ENCODE data around the gene ADCY5.

Gene ADCY5

DNA sequence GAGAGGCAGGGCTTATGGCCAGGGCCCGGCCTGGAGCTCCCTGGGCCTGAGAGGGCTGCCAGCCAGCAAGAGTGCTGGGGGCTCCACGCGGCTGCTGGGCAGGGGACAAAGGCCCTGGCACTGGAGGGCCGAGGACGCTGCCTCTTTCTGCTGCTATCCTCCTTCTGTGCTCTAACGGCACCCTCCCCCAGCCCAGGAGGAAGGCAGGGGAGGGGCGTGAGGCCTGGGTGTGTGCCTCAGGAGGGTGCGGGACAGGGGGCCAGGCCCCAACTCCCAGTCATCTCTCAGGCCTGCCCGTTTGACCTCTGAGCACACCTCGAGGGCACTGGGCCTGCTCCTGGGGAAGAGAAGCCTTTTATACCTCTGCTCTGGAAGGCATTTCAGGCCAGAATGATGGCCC is 115.5 kb downstream of the ADCY5 start:
- no peak overlapping the region for H3K27ac ChIP-seq (ENCODE audit: low read length)
- no peaks in the 10 kb centered on the region for H3K27me3 ChIP-seq (ENCODE audit: low read depth, low read length)
- peaks cover 0 to 30% of the 10 kb centered on the region in 2 donors for H3K4me1 ChIP-seq (ENCODE audit: control insufficient read depth in 1 of 2, insufficient read depth in 2 of 2, low read length in 2 of 2)
- H3K9me3 ChIP-seq (ENCODE audit: control insufficient read depth in 1 of 2, low read length in 2 of 2) = no peaks in the 10 kb centered on the region
- no peak overlapping the region for H3K4me3 ChIP-seq (ENCODE audit: low read depth in 1 of 2, low read length in 2 of 2)
- H3K36me3 ChIP-seq (ENCODE audit: control insufficient read depth in 1 of 2, insufficient read depth in 2 of 2, low read length in 2 of 2) = no peaks in the 10 kb centered on the region

DNA sequence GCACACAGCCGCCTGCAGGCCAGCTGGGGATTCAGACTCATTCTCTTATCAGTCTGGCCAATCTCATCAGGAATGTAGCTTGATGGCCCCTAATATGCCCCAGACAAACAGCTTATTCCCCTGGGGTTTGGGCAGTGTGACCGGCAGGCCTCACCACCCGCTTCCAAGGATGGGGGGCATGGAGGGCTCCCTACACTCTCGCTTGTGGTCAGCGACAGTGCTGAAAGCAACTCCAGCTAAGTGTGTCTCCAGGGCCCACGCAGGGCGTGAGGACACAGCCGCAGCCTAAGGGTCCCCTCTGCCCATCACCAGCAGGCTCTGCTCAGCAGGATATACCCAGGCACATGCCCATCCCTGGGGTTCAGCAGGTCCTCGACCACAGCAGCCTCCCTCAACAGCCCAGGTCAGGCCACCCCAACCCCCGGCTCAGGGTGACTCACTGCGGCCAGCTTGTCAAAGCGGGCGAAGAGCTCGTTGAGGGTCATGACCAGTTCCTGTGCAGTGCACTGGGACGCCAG is 116.7 kb downstream of the ADCY5 start:
- peaks cover 0 to 28% of the 10 kb centered on the region in 2 donors for H3K4me1 ChIP-seq (ENCODE audit: control insufficient read depth in 1 of 2, insufficient read depth in 2 of 2, low read length in 2 of 2)
- no peaks in the 10 kb centered on the region for H3K36me3 ChIP-seq (ENCODE audit: control insufficient read depth in 1 of 2, insufficient read depth in 2 of 2, low read length in 2 of 2)
- H3K27ac ChIP-seq (ENCODE audit: low read length) = no peak overlapping the region
- H3K27me3 ChIP-seq (ENCODE audit: low read depth, low read length) = no peaks in the 10 kb centered on the region
- no peak overlapping the region for H3K4me3 ChIP-seq (ENCODE audit: low read depth in 1 of 2, low read length in 2 of 2)
- H3K9me3 ChIP-seq (ENCODE audit: control insufficient read depth in 1 of 2, low read length in 2 of 2) = no peaks in the 10 kb centered on the region

DNA sequence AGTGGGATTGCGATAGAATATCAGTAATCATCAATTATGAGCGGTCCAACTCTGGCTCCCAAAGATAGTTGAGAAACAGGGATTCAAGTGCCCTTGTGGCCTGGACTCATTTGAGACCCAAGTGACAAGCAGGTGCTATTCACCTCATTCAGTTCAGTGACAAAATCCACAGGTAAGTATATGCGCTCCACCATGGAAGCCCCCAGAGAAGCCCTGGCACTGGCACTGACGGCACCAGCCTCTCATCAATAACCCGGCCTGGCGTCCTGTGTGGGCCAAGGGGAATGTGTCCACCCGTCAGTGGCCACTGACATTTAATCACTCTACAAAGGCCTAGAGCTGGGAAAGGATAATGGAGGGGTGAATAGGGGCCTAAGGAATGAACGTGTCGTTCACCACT is 117.2 kb downstream of the ADCY5 start:
- Histone ChIP-seq H3K4me3 (ENCODE audit: low read depth in 1 of 2, low read length in 2 of 2) (no peak overlapping the region), H3K9me3 (ENCODE audit: control insufficient read depth in 1 of 2, low read length in 2 of 2) (no peaks in the 10 kb centered on the region), H3K36me3 (ENCODE audit: control insufficient read depth in 1 of 2, insufficient read depth in 2 of 2, low read length in 2 of 2) (no peaks in the 10 kb centered on the region), H3K4me1 (ENCODE audit: control insufficient read depth in 1 of 2, insufficient read depth in 2 of 2, low read length in 2 of 2) (peaks cover 0 to 28% of the 10 kb centered on the region in 2 donors), H3K27ac (ENCODE audit: low read length) (peak overlapping the region; percentile 43), H3K27me3 (ENCODE audit: low read depth, low read length) (no peaks in the 10 kb centered on the region)

DNA sequence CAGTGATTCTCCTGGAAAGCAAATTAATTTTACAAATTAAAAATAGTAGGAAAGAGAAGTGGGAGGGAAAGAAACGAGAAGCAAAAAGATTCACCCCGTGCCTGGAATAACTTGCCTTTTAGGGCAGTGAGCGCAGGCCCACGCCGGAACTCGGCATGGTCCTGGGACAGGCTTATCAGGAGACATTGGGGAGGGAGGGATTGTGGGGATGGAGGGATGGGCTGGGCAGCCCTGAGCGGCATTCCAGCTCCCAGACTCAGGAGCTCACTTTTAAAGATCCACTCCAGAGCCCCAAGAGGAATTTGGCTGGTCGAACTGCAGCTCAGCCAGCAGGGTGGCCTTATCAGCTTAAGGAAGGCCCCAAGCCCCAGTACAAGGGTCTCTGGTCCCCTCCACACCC is 117.9 kb downstream of the ADCY5 start:
- Histone ChIP-seq H3K36me3 (ENCODE audit: control insufficient read depth in 1 of 2, insufficient read depth in 2 of 2, low read length in 2 of 2) (no peaks in the 10 kb centered on the region), H3K9me3 (ENCODE audit: control insufficient read depth in 1 of 2, low read length in 2 of 2) (no peaks in the 10 kb centered on the region), H3K27ac (ENCODE audit: low read length) (peak overlapping the region; percentile 43), H3K27me3 (ENCODE audit: low read depth, low read length) (no peaks in the 10 kb centered on the region), H3K4me1 (ENCODE audit: control insufficient read depth in 1 of 2, insufficient read depth in 2 of 2, low read length in 2 of 2) (peaks cover 0 to 28% of the 10 kb centered on the region in 2 donors), H3K4me3 (ENCODE audit: low read depth in 1 of 2, low read length in 2 of 2) (no peak overlapping the region)

DNA sequence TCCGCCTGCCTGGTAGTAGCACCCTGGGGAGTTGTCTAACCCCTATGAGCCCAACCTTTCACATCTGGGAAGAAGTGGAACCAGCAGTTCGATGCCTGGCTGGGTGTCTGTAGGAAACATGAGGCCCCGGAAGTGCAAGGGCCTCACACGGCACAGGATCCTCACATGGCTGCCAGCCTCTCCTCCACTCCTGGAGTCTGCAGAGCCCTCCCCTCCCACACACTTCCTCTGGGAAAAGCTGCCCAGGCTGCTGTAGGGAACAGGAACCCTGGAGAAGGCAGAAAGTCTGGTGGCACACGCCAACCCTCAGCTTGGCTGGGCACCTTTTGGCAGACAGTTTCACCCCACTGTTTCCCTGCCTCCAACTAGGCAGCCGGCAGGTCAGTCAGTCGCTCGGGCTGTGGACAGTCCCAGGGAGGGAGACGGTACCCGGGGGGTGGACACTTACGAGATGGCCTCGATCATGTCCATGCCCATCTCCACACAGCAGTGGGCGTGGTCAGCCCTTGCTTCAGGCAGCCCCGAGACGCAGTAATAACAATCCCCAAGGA is 118.4 kb downstream of the ADCY5 start:
- no peak overlapping the region for H3K4me3 ChIP-seq (ENCODE audit: low read depth in 1 of 2, low read length in 2 of 2)
- H3K9me3 ChIP-seq (ENCODE audit: control insufficient read depth in 1 of 2, low read length in 2 of 2) = no peaks in the 10 kb centered on the region
- H3K27me3 ChIP-seq (ENCODE audit: low read depth, low read length) = no peaks in the 10 kb centered on the region
- peaks cover 0 to 28% of the 10 kb centered on the region in 2 donors for H3K4me1 ChIP-seq (ENCODE audit: control insufficient read depth in 1 of 2, insufficient read depth in 2 of 2, low read length in 2 of 2)
- H3K27ac ChIP-seq (ENCODE audit: low read length) = peak overlapping the region; percentile 4
- no peaks in the 10 kb centered on the region for H3K36me3 ChIP-seq (ENCODE audit: control insufficient read depth in 1 of 2, insufficient read depth in 2 of 2, low read length in 2 of 2)

GRCh38 chr3:123329636-123330340 is 119.1 kb downstream of the ADCY5 start:
- Histone ChIP-seq H3K36me3 (ENCODE audit: control insufficient read depth in 1 of 2, insufficient read depth in 2 of 2, low read length in 2 of 2) (no peaks in the 10 kb centered on the region), H3K4me3 (ENCODE audit: low read depth in 1 of 2, low read length in 2 of 2) (no peak overlapping the region), H3K9me3 (ENCODE audit: control insufficient read depth in 1 of 2, low read length in 2 of 2) (no peaks in the 10 kb centered on the region), H3K27ac (ENCODE audit: low read length) (peak overlapping the region; percentile 4), H3K27me3 (ENCODE audit: low read depth, low read length) (no peaks in the 10 kb centered on the region), H3K4me1 (ENCODE audit: control insufficient read depth in 1 of 2, insufficient read depth in 2 of 2, low read length in 2 of 2) (peaks cover 0 to 28% of the 10 kb centered on the region in 2 donors)

GRCh38 chr3:123328851-123329635 is 119.8 kb downstream of the ADCY5 start:
- Histone ChIP-seq H3K36me3 (ENCODE audit: control insufficient read depth in 1 of 2, insufficient read depth in 2 of 2, low read length in 2 of 2) (no peaks in the 10 kb centered on the region), H3K27ac (ENCODE audit: low read length) (no peak overlapping the region), H3K27me3 (ENCODE audit: low read depth, low read length) (no peaks in the 10 kb centered on the region), H3K4me3 (ENCODE audit: low read depth in 1 of 2, low read length in 2 of 2) (no peak overlapping the region), H3K4me1 (ENCODE audit: control insufficient read depth in 1 of 2, insufficient read depth in 2 of 2, low read length in 2 of 2) (peaks cover 0 to 28% of the 10 kb centered on the region in 2 donors), H3K9me3 (ENCODE audit: control insufficient read depth in 1 of 2, low read length in 2 of 2) (no peaks in the 10 kb centered on the region)

- no peaks in the 10 kb centered on the region for H3K27me3 ChIP-seq (ENCODE audit: low read depth, low read length)
- H3K4me1 ChIP-seq (ENCODE audit: control insufficient read depth in 1 of 2, insufficient read depth in 2 of 2, low read length in 2 of 2) = peaks cover 0 to 28% of the 10 kb centered on the region in 2 donors
- H3K27ac ChIP-seq (ENCODE audit: low read length) = no peak overlapping the region
- no peaks in the 10 kb centered on the region for H3K9me3 ChIP-seq (ENCODE audit: control insufficient read depth in 1 of 2, low read length in 2 of 2)
- H3K4me3 ChIP-seq (ENCODE audit: low read depth in 1 of 2, low read length in 2 of 2) = no peak overlapping the region
- H3K36me3 ChIP-seq (ENCODE audit: control insufficient read depth in 1 of 2, insufficient read depth in 2 of 2, low read length in 2 of 2) = no peaks in the 10 kb centered on the region
Observed at GRCh38 chr3:123327956-123328850, 120.7 kb downstream of the ADCY5 start.

DNA sequence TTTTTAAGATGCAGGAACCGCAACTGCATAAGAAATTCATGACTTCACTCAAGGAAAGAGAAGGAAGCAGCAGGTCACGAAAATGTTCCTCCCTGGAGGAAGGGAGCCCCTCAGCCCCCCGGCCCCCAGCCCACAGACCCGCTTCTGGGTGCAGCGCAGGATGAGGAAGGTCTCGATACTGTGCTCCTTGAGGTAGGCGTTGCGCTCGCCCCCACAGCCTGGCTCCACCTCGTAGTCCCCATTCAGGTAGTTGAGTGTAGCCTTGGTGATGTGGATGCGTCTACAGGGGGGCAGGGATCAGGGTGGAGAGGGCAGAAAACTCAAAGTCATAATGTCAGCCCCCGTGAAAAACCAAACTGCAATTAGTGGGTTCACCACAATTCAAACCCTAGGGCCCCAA is 121.4 kb downstream of the ADCY5 start:
- Histone ChIP-seq H3K4me1 (ENCODE audit: control insufficient read depth in 1 of 2, insufficient read depth in 2 of 2, low read length in 2 of 2) (peaks cover 0 to 28% of the 10 kb centered on the region in 2 donors), H3K4me3 (ENCODE audit: low read depth in 1 of 2, low read length in 2 of 2) (no peak overlapping the region), H3K27ac (ENCODE audit: low read length) (no peak overlapping the region), H3K36me3 (ENCODE audit: control insufficient read depth in 1 of 2, insufficient read depth in 2 of 2, low read length in 2 of 2) (no peaks in the 10 kb centered on the region), H3K27me3 (ENCODE audit: low read depth, low read length) (no peaks in the 10 kb centered on the region), H3K9me3 (ENCODE audit: control insufficient read depth in 1 of 2, low read length in 2 of 2) (no peaks in the 10 kb centered on the region)

- Histone ChIP-seq H3K27ac (ENCODE audit: low read length) (no peak overlapping the region), H3K36me3 (ENCODE audit: control insufficient read depth in 1 of 2, insufficient read depth in 2 of 2, low read length in 2 of 2) (no peaks in the 10 kb centered on the region), H3K4me3 (ENCODE audit: low read depth in 1 of 2, low read length in 2 of 2) (no peak overlapping the region), H3K4me1 (ENCODE audit: control insufficient read depth in 1 of 2, insufficient read depth in 2 of 2, low read length in 2 of 2) (peaks cover 0 to 28% of the 10 kb centered on the region in 2 donors), H3K27me3 (ENCODE audit: low read depth, low read length) (no peaks in the 10 kb centered on the region), H3K9me3 (ENCODE audit: control insufficient read depth in 1 of 2, low read length in 2 of 2) (no peaks in the 10 kb centered on the region)
Observed at GRCh38 chr3:123326531-123326930, 122.4 kb downstream of the ADCY5 start.

Measured in muscle layer of duodenum (tissue), 2 donors.